ENCODE data around the gene SLC30A10. TPM values are rescaled to one million over a fixed set of nuclear protein-coding genes. Genes with fewer than 3 reads are reported as not detected.
"Not testable (repeated sequence)": the region's sequence is repeated elsewhere in the genome, so short reads cannot be mapped to it uniquely, and the experiment has no call there.

SLC30A10 gene
- total RNA-seq, 2 experiments from 2014 or later = not detected

DNA sequence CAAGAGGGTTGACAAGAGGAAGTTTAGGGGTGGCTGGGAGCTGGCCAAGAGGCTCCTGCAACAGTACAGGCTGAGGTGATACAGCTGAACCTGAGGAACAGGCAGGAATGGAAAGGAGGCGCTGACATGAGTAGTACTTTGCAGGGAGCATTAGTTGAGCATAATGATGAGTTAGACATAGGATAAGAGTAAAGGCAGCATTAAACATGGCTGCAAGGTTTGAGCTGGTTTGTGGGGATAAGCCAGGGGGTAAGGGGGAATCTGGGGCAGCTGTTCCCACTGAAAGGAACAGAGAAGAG is 20.6 kb downstream of the SLC30A10 start:
- Histone ChIP-seq H3K36me3 (ENCODE audit: insufficient read depth, low read length) (no peaks in the 10 kb centered on the region), H3K79me2 (ENCODE audit: insufficient read depth, low read depth, low read length) (no peaks in the 10 kb centered on the region), H3K4me2 (ENCODE audit: low read length) (no peak overlapping the region), H3K27ac (ENCODE audit: low read depth, low read length, poor library complexity, severe bottlenecking) (no peak overlapping the region), H4K20me1 (ENCODE audit: insufficient read depth, low read length) (no peaks in the 10 kb centered on the region), H3K9me3 (ENCODE audit: low read length) (no peaks in the 10 kb centered on the region), H3K4me1 (ENCODE audit: insufficient read depth, low read length, poor library complexity, severe bottlenecking) (no peaks in the 10 kb centered on the region), H3K4me3 (ENCODE audit: low read depth, low read length, poor library complexity, severe bottlenecking) (no peak overlapping the region), H2AFZ (ENCODE audit: low read length) (no peak overlapping the region), H3K9me2 (ENCODE audit: insufficient read depth, low read length) (no peaks in the 10 kb centered on the region)
- no TSS peak for BruUV-seq (replicated peaks)
- TF ChIP-seq EZH2phosphoT487 (IDR thresholded peaks at IDR 0.05; ENCODE audit: borderline replicate concordance, low read depth, low read length) = no peak
- TF ChIP-seq, protein P1, sequence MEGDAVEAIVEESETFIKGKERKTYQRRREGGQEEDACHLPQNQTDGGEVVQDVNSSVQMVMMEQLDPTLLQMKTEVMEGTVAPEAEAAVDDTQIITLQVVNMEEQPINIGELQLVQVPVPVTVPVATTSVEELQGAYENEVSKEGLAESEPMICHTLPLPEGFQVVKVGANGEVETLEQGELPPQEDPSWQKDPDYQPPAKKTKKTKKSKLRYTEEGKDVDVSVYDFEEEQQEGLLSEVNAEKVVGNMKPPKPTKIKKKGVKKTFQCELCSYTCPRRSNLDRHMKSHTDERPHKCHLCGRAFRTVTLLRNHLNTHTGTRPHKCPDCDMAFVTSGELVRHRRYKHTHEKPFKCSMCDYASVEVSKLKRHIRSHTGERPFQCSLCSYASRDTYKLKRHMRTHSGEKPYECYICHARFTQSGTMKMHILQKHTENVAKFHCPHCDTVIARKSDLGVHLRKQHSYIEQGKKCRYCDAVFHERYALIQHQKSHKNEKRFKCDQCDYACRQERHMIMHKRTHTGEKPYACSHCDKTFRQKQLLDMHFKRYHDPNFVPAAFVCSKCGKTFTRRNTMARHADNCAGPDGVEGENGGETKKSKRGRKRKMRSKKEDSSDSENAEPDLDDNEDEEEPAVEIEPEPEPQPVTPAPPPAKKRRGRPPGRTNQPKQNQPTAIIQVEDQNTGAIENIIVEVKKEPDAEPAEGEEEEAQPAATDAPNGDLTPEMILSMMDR (conservative IDR thresholded peaks at IDR 0.05; ENCODE audit: low read length) = no peak
- CTCF ChIA-PET (ENCODE audit: unreplicated experiment) = no interaction called here
- DNase-seq (ENCODE audit: low spot score) = no peak
- POLR2A ChIA-PET = interaction anchor here (0.9 kb wide), 1 partner anchor 122 kb away, joined by 3 read pairs; no protein-coding TSS in a partner anchor
- intact Hi-C loops (cut with micrococcal nuclease; ENCODE audit: unreplicated experiment) = no loop called here

- DNase-seq (ENCODE audit: low spot score) = no peak
- Histone ChIP-seq H3K27ac (ENCODE audit: low read depth, low read length, poor library complexity, severe bottlenecking) (no peak overlapping the region), H3K9me2 (ENCODE audit: insufficient read depth, low read length) (no peaks in the 10 kb centered on the region), H3K36me3 (ENCODE audit: insufficient read depth, low read length) (no peaks in the 10 kb centered on the region), H2AFZ (ENCODE audit: low read length) (no peak overlapping the region), H3K9me3 (ENCODE audit: low read length) (no peaks in the 10 kb centered on the region), H4K20me1 (ENCODE audit: insufficient read depth, low read length) (no peaks in the 10 kb centered on the region), H3K79me2 (ENCODE audit: insufficient read depth, low read depth, low read length) (no peaks in the 10 kb centered on the region), H3K4me2 (ENCODE audit: low read length) (no peak overlapping the region), H3K4me3 (ENCODE audit: low read depth, low read length, poor library complexity, severe bottlenecking) (no peak overlapping the region), H3K4me1 (ENCODE audit: insufficient read depth, low read length, poor library complexity, severe bottlenecking) (no peaks in the 10 kb centered on the region)
- TF ChIP-seq, protein P1 (conservative IDR thresholded peaks at IDR 0.05; ENCODE audit: low read length) = no peak
- TF ChIP-seq EZH2phosphoT487 (IDR thresholded peaks at IDR 0.05; ENCODE audit: borderline replicate concordance, low read depth, low read length) = no peak
- intact Hi-C loops (cut with micrococcal nuclease; ENCODE audit: unreplicated experiment) = no loop called here
- no TSS peak for BruUV-seq (replicated peaks)
- ChIA-PET POLR2A (interaction anchor here (0.6 kb wide), 1 partner anchor 532 kb away, joined by 4 read pairs; no protein-coding TSS in a partner anchor), CTCF (ENCODE audit: unreplicated experiment) (no interaction called here)
These were observed 21.2 kb downstream of the SLC30A10 start for GRCh38 chr1:219906924-219907771.

- H3K36me3 ChIP-seq (ENCODE audit: insufficient read depth, low read length); H3K4me2 ChIP-seq (ENCODE audit: low read length); H3K79me2 ChIP-seq (ENCODE audit: insufficient read depth, low read depth, low read length); DNase-seq (ENCODE audit: low spot score); H3K4me3 ChIP-seq (ENCODE audit: low read depth, low read length, poor library complexity, severe bottlenecking); H3K9me2 ChIP-seq (ENCODE audit: insufficient read depth, low read length); H4K20me1 ChIP-seq (ENCODE audit: insufficient read depth, low read length); H3K4me1 ChIP-seq (ENCODE audit: insufficient read depth, low read length, poor library complexity, severe bottlenecking); H2AFZ ChIP-seq (ENCODE audit: low read length); CTCF ChIA-PET (ENCODE audit: unreplicated experiment); intact Hi-C loops (cut with micrococcal nuclease; ENCODE audit: unreplicated experiment); POLR2A ChIA-PET; H3K27ac ChIP-seq (ENCODE audit: low read depth, low read length, poor library complexity, severe bottlenecking); BruUV-seq (replicated peaks); H3K9me3 ChIP-seq (ENCODE audit: low read length): not testable (repeated sequence)
These were observed 21.8 kb downstream of the SLC30A10 start for GRCh38 chr1:219906565-219906923.

Data from OCI-LY7 (cell line).